OCI-LY3 (cell line): ENCODE data around the gene TRIM46.

Source experiments
- EZH2phosphoT487 ChIP-seq: fragments of 200-600 bp; shearing (Covaris generic); IDR thresholded peaks from 2 replicates; pipeline ENCODE4 v1.6.1; 2018; ENCODE audit warnings: antibody characterized with exemption, mixed run types, low read depth
- TF ChIP-seq, protein P1 (sequence below): fragments of 200-600, 300-600 bp; sonication (generic); IDR thresholded peaks from 2 replicates; pipeline ENCODE4 v1.5.1; 2014; ENCODE audit warnings: antibody characterized with exemption, low read length, low read depth

- TF ChIP-seq, protein P1, sequence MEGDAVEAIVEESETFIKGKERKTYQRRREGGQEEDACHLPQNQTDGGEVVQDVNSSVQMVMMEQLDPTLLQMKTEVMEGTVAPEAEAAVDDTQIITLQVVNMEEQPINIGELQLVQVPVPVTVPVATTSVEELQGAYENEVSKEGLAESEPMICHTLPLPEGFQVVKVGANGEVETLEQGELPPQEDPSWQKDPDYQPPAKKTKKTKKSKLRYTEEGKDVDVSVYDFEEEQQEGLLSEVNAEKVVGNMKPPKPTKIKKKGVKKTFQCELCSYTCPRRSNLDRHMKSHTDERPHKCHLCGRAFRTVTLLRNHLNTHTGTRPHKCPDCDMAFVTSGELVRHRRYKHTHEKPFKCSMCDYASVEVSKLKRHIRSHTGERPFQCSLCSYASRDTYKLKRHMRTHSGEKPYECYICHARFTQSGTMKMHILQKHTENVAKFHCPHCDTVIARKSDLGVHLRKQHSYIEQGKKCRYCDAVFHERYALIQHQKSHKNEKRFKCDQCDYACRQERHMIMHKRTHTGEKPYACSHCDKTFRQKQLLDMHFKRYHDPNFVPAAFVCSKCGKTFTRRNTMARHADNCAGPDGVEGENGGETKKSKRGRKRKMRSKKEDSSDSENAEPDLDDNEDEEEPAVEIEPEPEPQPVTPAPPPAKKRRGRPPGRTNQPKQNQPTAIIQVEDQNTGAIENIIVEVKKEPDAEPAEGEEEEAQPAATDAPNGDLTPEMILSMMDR: no peak
- no peak for TF ChIP-seq EZH2phosphoT487
These were observed 4.3 kb downstream of the TRIM46 start for GRCh38 chr1:155177918-155178281.
